ENCODE data around the gene MADCAM1.

MADCAM1 gene

DNA sequence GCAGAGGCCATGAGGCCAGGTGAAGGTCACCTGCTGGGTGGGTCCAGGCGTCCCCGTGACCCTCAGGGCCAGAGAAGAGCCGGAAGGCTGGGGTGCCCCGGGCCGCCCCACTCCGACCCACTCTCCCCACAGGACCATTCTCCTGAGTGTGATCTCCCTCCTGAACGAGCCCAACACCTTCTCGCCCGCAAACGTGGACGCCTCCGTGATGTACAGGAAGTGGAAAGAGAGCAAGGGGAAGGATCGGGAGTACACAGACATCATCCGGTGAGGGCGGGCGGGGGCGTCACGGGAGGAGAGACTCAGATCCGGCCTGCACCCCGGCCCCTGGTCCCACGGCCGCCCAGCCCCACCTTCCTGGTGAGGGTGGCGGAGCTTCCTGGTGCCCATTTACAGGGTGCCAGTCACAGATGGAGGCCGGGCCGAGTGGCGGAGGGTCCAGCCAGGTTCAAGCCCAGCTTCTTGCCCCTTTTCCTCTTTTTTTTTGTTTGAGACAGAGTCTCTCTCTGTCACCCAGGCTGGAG lies 40.7 kb downstream of the MADCAM1 start:
- no peak for DNase-seq (ENCODE audit: low spot score)
- TF ChIP-seq, protein P1, sequence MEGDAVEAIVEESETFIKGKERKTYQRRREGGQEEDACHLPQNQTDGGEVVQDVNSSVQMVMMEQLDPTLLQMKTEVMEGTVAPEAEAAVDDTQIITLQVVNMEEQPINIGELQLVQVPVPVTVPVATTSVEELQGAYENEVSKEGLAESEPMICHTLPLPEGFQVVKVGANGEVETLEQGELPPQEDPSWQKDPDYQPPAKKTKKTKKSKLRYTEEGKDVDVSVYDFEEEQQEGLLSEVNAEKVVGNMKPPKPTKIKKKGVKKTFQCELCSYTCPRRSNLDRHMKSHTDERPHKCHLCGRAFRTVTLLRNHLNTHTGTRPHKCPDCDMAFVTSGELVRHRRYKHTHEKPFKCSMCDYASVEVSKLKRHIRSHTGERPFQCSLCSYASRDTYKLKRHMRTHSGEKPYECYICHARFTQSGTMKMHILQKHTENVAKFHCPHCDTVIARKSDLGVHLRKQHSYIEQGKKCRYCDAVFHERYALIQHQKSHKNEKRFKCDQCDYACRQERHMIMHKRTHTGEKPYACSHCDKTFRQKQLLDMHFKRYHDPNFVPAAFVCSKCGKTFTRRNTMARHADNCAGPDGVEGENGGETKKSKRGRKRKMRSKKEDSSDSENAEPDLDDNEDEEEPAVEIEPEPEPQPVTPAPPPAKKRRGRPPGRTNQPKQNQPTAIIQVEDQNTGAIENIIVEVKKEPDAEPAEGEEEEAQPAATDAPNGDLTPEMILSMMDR (IDR thresholded peaks at IDR 0.05; ENCODE audit: extremely low read depth, insufficient read depth, missing control alignments), result no peak
- in situ Hi-C loops (cut with MboI; ENCODE audit: low pct_unique_long_range_greater_than_20kb, low sequenced_read_pairs, unreplicated experiment), result no loop called here

DNA sequence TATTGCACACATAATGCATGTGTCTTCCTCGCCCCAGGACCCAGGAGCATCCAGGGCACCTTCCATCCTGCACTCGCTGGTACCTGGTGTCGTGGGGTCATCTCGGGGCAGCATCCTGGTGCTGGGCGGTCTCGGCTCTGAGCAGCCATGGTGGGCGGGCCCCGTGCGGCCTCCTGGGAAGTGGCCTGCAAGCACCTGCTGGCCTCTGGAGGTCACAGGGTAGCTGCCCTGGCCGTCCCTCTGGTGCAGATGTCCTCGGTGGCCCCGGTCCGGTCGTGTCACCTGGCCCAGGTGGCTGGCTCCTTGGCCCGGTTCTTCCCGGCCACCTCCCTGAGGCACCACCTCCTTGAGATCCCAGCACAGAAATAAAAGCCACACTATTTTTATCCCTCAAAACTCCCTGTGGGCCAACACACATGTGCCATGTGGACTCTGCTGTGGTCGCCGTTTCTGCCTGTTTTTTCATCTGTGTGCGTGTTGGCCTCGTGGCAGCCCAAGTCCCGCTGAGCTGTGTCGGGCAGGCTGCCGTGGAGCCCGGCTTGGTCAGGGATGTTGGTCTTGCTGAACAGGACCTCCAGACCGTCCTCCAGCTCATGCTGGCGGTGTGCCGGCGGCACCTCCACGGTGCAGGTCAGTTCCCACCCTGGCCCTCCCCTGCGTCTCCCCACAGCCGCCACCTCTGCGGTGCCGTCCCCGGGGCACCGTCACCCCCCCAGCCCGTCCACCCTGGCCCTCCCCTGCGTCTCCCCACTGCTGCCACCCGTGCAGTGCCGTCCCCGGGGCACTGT lies 42.5 kb downstream of the MADCAM1 start:
- TF ChIP-seq, protein P1 (IDR thresholded peaks at IDR 0.05; ENCODE audit: extremely low read depth, insufficient read depth, missing control alignments), result no peak
- DNase-seq (ENCODE audit: low spot score), result no peak
- in situ Hi-C loops (cut with MboI; ENCODE audit: low pct_unique_long_range_greater_than_20kb, low sequenced_read_pairs, unreplicated experiment), result no loop called here

DNA sequence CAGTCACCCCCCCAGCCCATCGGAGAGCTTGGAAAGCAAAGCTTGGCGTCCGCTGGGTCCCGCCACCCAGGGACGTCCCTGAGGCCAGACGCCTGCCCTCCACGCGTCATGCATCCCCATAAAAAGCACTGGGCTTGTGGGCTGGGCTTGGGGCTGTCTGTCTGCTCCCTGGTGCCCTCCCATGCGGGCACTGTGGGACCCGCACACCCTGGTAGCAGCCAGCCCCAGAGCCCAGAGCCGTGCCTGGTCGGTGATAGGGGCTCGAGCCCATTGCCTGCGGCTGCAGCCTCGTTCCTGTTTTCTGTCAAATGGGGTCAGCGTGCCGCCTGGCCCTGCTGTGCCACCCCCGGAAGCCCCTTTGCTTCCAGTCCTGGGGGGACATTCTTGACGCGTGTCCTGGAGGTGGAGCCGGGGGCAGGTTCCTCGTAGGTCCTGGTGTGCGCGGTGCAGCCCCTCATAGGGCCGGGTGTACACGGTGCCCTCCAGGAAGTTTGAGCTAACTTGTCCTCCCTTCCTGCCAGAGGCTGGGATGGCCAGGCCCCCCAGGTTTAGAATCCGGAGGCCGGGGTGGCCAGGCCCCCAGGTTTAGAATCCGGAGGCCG lies 43.2 kb downstream of the MADCAM1 start:
- TF ChIP-seq, protein P1 (IDR thresholded peaks at IDR 0.05; ENCODE audit: extremely low read depth, insufficient read depth, missing control alignments), result no peak
- in situ Hi-C loops (cut with MboI; ENCODE audit: low pct_unique_long_range_greater_than_20kb, low sequenced_read_pairs, unreplicated experiment), result no loop called here
- no peak for DNase-seq (ENCODE audit: low spot score)

DNA sequence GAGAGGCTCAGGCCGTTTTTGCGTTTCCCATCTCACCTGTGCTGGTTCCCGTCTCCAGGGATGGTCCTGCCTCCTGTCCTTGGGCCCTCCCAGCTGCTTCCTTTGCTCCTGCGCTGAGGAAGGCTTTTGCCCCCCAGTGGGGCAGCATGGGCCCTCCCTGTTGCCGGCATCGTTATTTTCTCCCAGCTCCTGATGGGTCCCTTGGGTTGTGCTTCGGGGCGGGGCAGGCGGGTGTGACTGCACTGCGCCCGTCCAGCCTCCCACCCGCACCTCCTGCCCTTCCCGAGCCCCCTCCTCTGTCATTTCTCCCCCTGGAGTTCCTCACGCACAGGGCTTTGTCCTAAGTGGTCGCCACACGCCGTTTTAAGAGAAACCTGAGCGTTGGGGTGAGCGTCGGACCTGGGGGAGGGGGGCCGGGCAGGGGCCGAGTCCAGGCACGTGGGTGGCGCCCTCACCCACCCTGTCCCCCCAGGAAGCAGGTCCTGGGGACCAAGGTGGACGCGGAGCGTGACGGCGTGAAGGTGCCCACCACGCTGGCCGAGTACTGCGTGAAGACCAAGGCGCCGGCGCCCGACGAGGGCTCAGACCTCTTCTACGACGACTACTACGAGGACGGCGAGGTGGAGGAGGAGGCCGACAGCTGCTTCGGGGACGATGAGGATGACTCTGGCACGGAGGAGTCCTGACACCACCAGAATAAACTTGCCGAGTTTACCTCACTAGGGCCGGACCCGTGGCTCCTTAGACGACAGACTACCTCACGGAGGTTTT lies 44.8 kb downstream of the MADCAM1 start:
- DNase-seq (ENCODE audit: low spot score), result no peak
- in situ Hi-C loops (cut with MboI; ENCODE audit: low pct_unique_long_range_greater_than_20kb, low sequenced_read_pairs, unreplicated experiment), result no loop called here

DNA sequence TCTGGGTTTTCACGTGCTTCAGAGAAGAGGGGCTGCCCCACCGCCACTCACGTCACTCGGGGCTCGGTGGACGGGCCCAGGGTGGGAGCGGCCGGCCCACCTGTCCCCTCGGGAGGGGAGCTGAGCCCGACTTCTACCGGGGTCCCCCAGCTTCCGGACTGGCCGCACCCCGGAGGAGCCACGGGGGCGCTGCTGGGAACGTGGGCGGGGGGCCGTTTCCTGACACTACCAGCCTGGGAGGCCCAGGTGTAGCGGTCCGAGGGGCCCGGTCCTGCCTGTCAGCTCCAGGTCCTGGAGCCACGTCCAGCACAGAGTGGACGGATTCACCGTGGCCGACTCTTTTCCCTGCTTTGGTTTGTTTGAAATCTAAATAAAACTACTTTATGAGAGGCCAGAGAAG lies 45.4 kb downstream of the MADCAM1 start:
- TF ChIP-seq, protein P1 (IDR thresholded peaks at IDR 0.05; ENCODE audit: extremely low read depth, insufficient read depth, missing control alignments), result no peak
- in situ Hi-C loops (cut with MboI; ENCODE audit: low pct_unique_long_range_greater_than_20kb, low sequenced_read_pairs, unreplicated experiment), result no loop called here
- DNase-seq (ENCODE audit: low spot score), result no peak

More for the DNA sequence above, 44.8 kb downstream of the MADCAM1 start:
- TF ChIP-seq, protein P1 (IDR thresholded peaks at IDR 0.05; ENCODE audit: extremely low read depth, insufficient read depth, missing control alignments), result no peak

DNA sequence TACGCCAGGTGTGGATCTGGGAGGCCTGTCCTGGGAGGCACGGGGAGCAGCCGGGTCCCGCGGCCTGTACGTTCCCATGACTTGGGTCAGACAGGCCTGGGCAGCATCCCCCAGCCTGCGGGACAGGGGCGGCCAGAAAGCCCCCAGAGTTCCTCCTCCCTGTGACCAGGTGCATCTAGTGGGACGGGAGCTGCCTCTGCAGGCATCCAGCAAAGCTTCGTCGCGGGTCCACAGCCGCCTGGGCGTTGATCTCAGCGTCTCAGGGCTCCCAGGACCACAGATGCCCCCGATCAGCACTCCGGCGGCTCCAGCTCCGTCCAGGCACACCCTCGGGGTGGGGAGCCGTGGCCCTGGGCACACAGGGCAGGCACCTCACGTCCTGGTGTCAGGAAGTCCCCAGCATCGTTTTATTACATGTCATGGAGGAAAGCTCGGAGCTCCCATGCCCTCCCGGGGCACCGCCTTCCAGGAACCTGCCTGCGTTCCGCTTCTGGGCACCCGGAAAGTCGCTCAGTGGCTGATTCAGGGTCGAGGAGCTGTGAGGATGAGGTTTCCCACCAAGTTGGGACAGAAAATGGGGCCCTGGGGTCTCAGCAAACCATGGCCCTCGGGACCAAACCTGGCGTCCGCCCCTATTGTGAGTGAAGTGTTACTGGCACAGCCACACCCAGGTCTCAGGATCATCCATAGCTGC lies 46.0 kb downstream of the MADCAM1 start:
- in situ Hi-C loops (cut with MboI; ENCODE audit: low pct_unique_long_range_greater_than_20kb, low sequenced_read_pairs, unreplicated experiment), result no loop called here
- TF ChIP-seq, protein P1 (IDR thresholded peaks at IDR 0.05; ENCODE audit: extremely low read depth, insufficient read depth, missing control alignments), result no peak
- no peak for DNase-seq (ENCODE audit: low spot score)
